Mucosa of rectum (tissue), 2 donors: Measurements from ENCODE around the gene IGBP1.
"Not testable (repeated sequence)": the region's sequence is repeated elsewhere in the genome, so short reads cannot be mapped to it uniquely, and the experiment has no call there.

Experiments
- H3K27ac ChIP-seq, 2 donors: one replicate each; pipeline ENCODE4 v1.7.0; 2013; ENCODE audit warnings: inconsistent platforms in 2 of 2, low read depth in 2 of 2, low read length in 2 of 2
- H3K27me3 ChIP-seq, 2 donors: one replicate each; pipeline ENCODE4 v1.7.0; 2013; ENCODE audit warnings: low read length in 2 of 2; ENCODE audit not compliant: control insufficient read depth in 2 of 2, insufficient read depth in 2 of 2
- H3K36me3 ChIP-seq, 2 donors: one replicate each; pipeline ENCODE4 v1.7.0; 2013; ENCODE audit warnings: low read length in 2 of 2; ENCODE audit not compliant: control insufficient read depth in 2 of 2, insufficient read depth in 2 of 2
- H3K4me1 ChIP-seq, 2 donors: one replicate each; pipeline ENCODE4 v1.7.0; 2013; ENCODE audit warnings: low read length in 2 of 2, mild to moderate bottlenecking in 1 of 2; ENCODE audit not compliant: control insufficient read depth in 2 of 2, insufficient read depth in 2 of 2
- H3K4me3 ChIP-seq, 2 donors: one replicate each; pipeline ENCODE4 v1.7.0; 2013; ENCODE audit warnings: low read length in 2 of 2
- H3K9ac ChIP-seq, 2 donors: one replicate each; pipeline ENCODE4 v1.7.0; 2013; ENCODE audit warnings: low read length in 2 of 2, low read depth in 1 of 2, mild to moderate bottlenecking in 1 of 2
- H3K9me3 ChIP-seq, 2 donors: one replicate each; pipeline ENCODE4 v1.7.0; 2013; ENCODE audit warnings: low read length in 2 of 2; ENCODE audit not compliant: control insufficient read depth in 2 of 2
- donor health status: healthy.
- donor health status: Normal muscosa, but diverticular disease.

Gene IGBP1

GRCh38 chrX:70117738-70118137 lies 15.5 kb upstream of the IGBP1 start:
- no peaks in the 10 kb centered on the region for H3K36me3 ChIP-seq
- H3K27ac ChIP-seq = no peak overlapping the region
- H3K9me3 ChIP-seq = peaks cover 0 to 3% of the 10 kb centered on the region in 2 donors
- no peak overlapping the region for H3K4me3 ChIP-seq
- H3K27me3 ChIP-seq = no peaks in the 10 kb centered on the region
- no peaks in the 10 kb centered on the region for H3K4me1 ChIP-seq
- H3K9ac ChIP-seq = no peak overlapping the region

GRCh38 chrX:70123014-70123413 lies 10.2 kb upstream of the IGBP1 start:
- not testable (repeated sequence) for H3K4me3 ChIP-seq, H3K27ac ChIP-seq, H3K27me3 ChIP-seq, H3K36me3 ChIP-seq, H3K9ac ChIP-seq, H3K4me1 ChIP-seq, H3K9me3 ChIP-seq

- Histone ChIP-seq H3K4me3 (no peak overlapping the region), H3K36me3 (no peaks in the 10 kb centered on the region), H3K27me3 (no peaks in the 10 kb centered on the region), H3K4me1 (no peaks in the 10 kb centered on the region), H3K9me3 (no peaks in the 10 kb centered on the region), H3K27ac (no peak overlapping the region), H3K9ac (no peak overlapping the region)
These were observed 8.6 kb upstream of the IGBP1 start for GRCh38 chrX:70124678-70125077.

- Histone ChIP-seq H3K27me3 (no peaks in the 10 kb centered on the region), H3K36me3 (no peaks in the 10 kb centered on the region), H3K4me1 (no peaks in the 10 kb centered on the region), H3K9me3 (no peaks in the 10 kb centered on the region), H3K27ac (no peak overlapping the region), H3K4me3 (no peak overlapping the region), H3K9ac (no peak overlapping the region)
These were observed 5.2 kb upstream of the IGBP1 start for GRCh38 chrX:70128071-70128470.

GRCh38 chrX:70129816-70130215 lies 3.4 kb upstream of the IGBP1 start:
- Histone ChIP-seq H3K9ac (no peak overlapping the region), H3K4me1 (peaks cover 5 to 6% of the 10 kb centered on the region in 2 donors), H3K27ac (no peak overlapping the region), H3K36me3 (no peaks in the 10 kb centered on the region), H3K4me3 (no peak overlapping the region), H3K9me3 (no peaks in the 10 kb centered on the region), H3K27me3 (no peaks in the 10 kb centered on the region)

- no peak overlapping the region for H3K4me3 ChIP-seq
- peaks cover 0 to 3% of the 10 kb centered on the region in 2 donors for H3K36me3 ChIP-seq
- peaks cover 5 to 11% of the 10 kb centered on the region in 2 donors for H3K4me1 ChIP-seq
- no peak overlapping the region for H3K9ac ChIP-seq
- H3K27ac ChIP-seq = no peak overlapping the region
- H3K9me3 ChIP-seq = no peaks in the 10 kb centered on the region
- no peaks in the 10 kb centered on the region for H3K27me3 ChIP-seq
These were observed 1.0 kb upstream of the IGBP1 start for GRCh38 chrX:70132224-70132623.

- peaks cover 0 to 3% of the 10 kb centered on the region in 2 donors for H3K36me3 ChIP-seq
- H3K27ac ChIP-seq = peak overlapping the region; percentile 84
- peaks cover 5 to 11% of the 10 kb centered on the region in 2 donors for H3K4me1 ChIP-seq
- peak overlapping the region; percentile 47 to 57 for H3K9ac ChIP-seq
- no peaks in the 10 kb centered on the region for H3K9me3 ChIP-seq
- H3K27me3 ChIP-seq = no peaks in the 10 kb centered on the region
- peak overlapping the region; percentile 72 to 97 for H3K4me3 ChIP-seq
These were observed 357 bp upstream of the IGBP1 start for GRCh38 chrX:70132877-70133302.

- peaks cover 5 to 11% of the 10 kb centered on the region in 2 donors for H3K4me1 ChIP-seq
- no peaks in the 10 kb centered on the region for H3K9me3 ChIP-seq
- H3K27ac ChIP-seq = peak overlapping the region; percentile 84
- H3K27me3 ChIP-seq = no peaks in the 10 kb centered on the region
- peak overlapping the region; percentile 72 to 97 for H3K4me3 ChIP-seq
- H3K36me3 ChIP-seq = peaks cover 0 to 3% of the 10 kb centered on the region in 2 donors
- peak overlapping the region; percentile 77 to 90 for H3K9ac ChIP-seq
These were observed 850 bp downstream of the IGBP1 start for GRCh38 chrX:70134116-70134477.

GRCh38 chrX:70138622-70139021 lies 5.4 kb downstream of the IGBP1 start:
- peaks cover 2 to 6% of the 10 kb centered on the region in 2 donors for H3K36me3 ChIP-seq
- no peak overlapping the region for H3K9ac ChIP-seq
- H3K4me3 ChIP-seq = no peak overlapping the region
- H3K27me3 ChIP-seq = peaks cover 0 to 3% of the 10 kb centered on the region in 2 donors
- H3K9me3 ChIP-seq = no peaks in the 10 kb centered on the region
- no peak overlapping the region for H3K27ac ChIP-seq
- peaks cover 5 to 11% of the 10 kb centered on the region in 2 donors for H3K4me1 ChIP-seq

- Histone ChIP-seq H3K4me3 (no peak overlapping the region), H3K27me3 (peaks cover 0 to 3% of the 10 kb centered on the region in 2 donors), H3K4me1 (peaks cover 1 to 7% of the 10 kb centered on the region in 2 donors), H3K36me3 (peaks cover 2 to 6% of the 10 kb centered on the region in 2 donors), H3K27ac (no peak overlapping the region), H3K9ac (no peak overlapping the region), H3K9me3 (no peaks in the 10 kb centered on the region)
These were observed 6.5 kb downstream of the IGBP1 start for GRCh38 chrX:70139736-70140135.

- Histone ChIP-seq H3K27ac (no peak overlapping the region), H3K4me1 (no peaks in the 10 kb centered on the region), H3K36me3 (peaks cover 2 to 6% of the 10 kb centered on the region in 2 donors), H3K27me3 (peaks cover 0 to 3% of the 10 kb centered on the region in 2 donors), H3K4me3 (no peak overlapping the region), H3K9ac (no peak overlapping the region), H3K9me3 (no peaks in the 10 kb centered on the region)
These were observed 8.1 kb downstream of the IGBP1 start for GRCh38 chrX:70141373-70141772.
